PFSK-1 (cell line): ENCODE data around the gene CYTH1.

Experiments used
- POLR2AphosphoS5 ChIP-seq: IDR thresholded peaks from 2 replicates; pipeline ENCODE4 v1.6.1; 2012; ENCODE audit warnings: low read depth, mild to moderate bottlenecking, control low read depth, low read length, moderate library complexity
- TAF1 ChIP-seq: IDR thresholded peaks from 2 replicates; pipeline ENCODE4 v1.6.1; 2012; ENCODE audit warnings: low read length, control low read depth, borderline replicate concordance; ENCODE audit not compliant: insufficient read depth
- TF ChIP-seq, protein P1 (sequence below), 2 experiments: IDR thresholded peaks; 2 replicates each; pipeline versions ENCODE4 v1.6.1 to v1.8.0; 2011 to 2012; ENCODE audit warnings: low read depth in 2 of 2, low read length in 2 of 2, control low read depth in 1 of 2, inconsistent platforms in 1 of 2, mild to moderate bottlenecking in 1 of 2, moderate library complexity in 1 of 2; ENCODE audit not compliant: insufficient read depth in 1 of 2

DNA sequence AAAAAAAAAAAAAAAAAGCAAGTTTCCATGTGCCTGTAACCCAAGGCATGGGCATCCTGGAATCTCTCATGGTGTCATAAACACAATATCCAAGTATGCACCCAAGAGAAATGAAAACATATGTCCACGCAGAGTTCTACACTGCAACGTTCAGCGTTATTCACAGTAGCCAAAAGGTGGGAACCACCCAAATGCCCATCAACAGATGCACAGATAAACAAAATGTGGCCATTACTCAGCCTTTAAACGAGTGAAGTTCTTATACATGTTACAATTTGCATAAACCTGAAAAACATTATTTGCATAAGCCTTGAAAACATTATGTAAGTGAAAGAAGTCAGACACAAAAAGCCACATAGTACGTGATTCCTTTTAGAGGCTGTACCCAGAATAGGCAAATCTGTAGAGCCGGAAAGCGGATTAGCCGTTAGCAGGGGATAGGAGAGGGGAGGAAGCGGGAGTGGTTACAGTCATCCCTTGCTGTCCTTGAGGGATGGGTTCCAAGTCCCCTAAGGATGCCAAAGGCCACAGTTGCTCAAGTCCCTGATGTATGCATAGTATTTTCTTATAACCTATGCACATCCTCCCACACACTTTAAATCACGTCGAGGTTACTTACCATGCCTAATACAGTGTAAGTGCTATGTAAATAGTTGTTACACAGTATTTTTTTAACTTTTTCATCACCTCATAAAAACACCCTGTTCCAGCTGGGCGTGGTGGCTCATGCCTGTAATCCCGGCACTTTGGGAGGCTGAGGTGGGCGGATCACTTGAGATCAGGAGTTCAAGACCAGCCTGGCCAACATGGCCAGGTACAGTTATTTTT lies 157.5 kb downstream of the CYTH1 start:
- no peak for TF ChIP-seq POLR2AphosphoS5
- TF ChIP-seq, protein P1, sequence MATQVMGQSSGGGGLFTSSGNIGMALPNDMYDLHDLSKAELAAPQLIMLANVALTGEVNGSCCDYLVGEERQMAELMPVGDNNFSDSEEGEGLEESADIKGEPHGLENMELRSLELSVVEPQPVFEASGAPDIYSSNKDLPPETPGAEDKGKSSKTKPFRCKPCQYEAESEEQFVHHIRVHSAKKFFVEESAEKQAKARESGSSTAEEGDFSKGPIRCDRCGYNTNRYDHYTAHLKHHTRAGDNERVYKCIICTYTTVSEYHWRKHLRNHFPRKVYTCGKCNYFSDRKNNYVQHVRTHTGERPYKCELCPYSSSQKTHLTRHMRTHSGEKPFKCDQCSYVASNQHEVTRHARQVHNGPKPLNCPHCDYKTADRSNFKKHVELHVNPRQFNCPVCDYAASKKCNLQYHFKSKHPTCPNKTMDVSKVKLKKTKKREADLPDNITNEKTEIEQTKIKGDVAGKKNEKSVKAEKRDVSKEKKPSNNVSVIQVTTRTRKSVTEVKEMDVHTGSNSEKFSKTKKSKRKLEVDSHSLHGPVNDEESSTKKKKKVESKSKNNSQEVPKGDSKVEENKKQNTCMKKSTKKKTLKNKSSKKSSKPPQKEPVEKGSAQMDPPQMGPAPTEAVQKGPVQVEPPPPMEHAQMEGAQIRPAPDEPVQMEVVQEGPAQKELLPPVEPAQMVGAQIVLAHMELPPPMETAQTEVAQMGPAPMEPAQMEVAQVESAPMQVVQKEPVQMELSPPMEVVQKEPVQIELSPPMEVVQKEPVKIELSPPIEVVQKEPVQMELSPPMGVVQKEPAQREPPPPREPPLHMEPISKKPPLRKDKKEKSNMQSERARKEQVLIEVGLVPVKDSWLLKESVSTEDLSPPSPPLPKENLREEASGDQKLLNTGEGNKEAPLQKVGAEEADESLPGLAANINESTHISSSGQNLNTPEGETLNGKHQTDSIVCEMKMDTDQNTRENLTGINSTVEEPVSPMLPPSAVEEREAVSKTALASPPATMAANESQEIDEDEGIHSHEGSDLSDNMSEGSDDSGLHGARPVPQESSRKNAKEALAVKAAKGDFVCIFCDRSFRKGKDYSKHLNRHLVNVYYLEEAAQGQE (IDR thresholded peaks at IDR 0.05; ENCODE audit: insufficient read depth in 1 of 2, low read depth in 2 of 2, low read length in 2 of 2): no peak
- no peak for TF ChIP-seq TAF1
